NOMO-1 treated with DMSO at 0.1 percent for 48 hours (cell line): ENCODE data around the gene NABP2.
"Not testable (repeated sequence)": the region's sequence is repeated elsewhere in the genome, so short reads cannot be mapped to it uniquely, and the experiment has no call there.

Experiments used
- DNase-seq: peaks from one replicate; lab custom pipeline; 2025; ENCODE audit not compliant: unreplicated experiment; lab: John Stamatoyannopoulos, UW

NABP2 gene

GRCh38 chr12:56271031-56271430 lies 46.9 kb downstream of the NABP2 start:
- no peak for DNase-seq

- DNase-seq, result not testable (repeated sequence)
Observed at GRCh38 chr12:56272468-56272867, 48.3 kb downstream of the NABP2 start.

- DNase-seq, result no peak
Observed at GRCh38 chr12:56274299-56274698, 50.2 kb downstream of the NABP2 start.

GRCh38 chr12:56278905-56279304 lies 54.8 kb downstream of the NABP2 start:
- DNase-seq, result no peak
